HepG2 (cell line): ENCODE data around the gene ADAT3. TPM values are rescaled to one million over a fixed set of nuclear protein-coding genes. Genes with fewer than 3 reads are reported as not detected.

Experiments
- BORCS8-MEF2B ChIP-seq: sonication (generic); formaldehyde crosslinking; IDR thresholded peaks from 2 replicates; pipeline ENCODE4 v1.8.0; 2022; ENCODE audit warnings: mild to moderate bottlenecking, missing genetic modification reagents
- FOXC1 ChIP-seq: sonication (generic); formaldehyde crosslinking; IDR thresholded peaks from 2 replicates; pipeline ENCODE4 v1.8.0; 2022; ENCODE audit warnings: mild to moderate bottlenecking, missing genetic modification reagents, borderline replicate concordance
- PTBP1 ChIP-seq: fragments of 200-400 bp; formaldehyde crosslinking; IDR thresholded peaks from 2 replicates; pipeline ENCODE4 v1.6.1; 2018; ENCODE audit warnings: low read length, low read depth; ENCODE audit not compliant: poor library complexity, severe bottlenecking
- RXRB ChIP-seq: IDR thresholded peaks from 2 replicates; pipeline ENCODE4 v1.6.1; 2016; ENCODE audit warnings: borderline replicate concordance, missing genetic modification reagents, missing compliant biosample characterization
- SNRNP70 ChIP-seq: fragments of 200-400 bp; formaldehyde crosslinking; IDR thresholded peaks from 2 replicates; pipeline ENCODE4 v1.6.1; 2017; ENCODE audit warnings: mild to moderate bottlenecking, low read depth, low read length, moderate library complexity
- TBX2 ChIP-seq: sonication (generic); formaldehyde crosslinking; IDR thresholded peaks from 2 replicates; pipeline ENCODE4 v1.5.0; 2020; ENCODE audit warnings: missing genetic modification reagents, mild to moderate bottlenecking, borderline replicate concordance
- ZBTB38 ChIP-seq: sonication (generic); formaldehyde crosslinking; IDR thresholded peaks from 2 replicates; pipeline ENCODE4 v1.5.1; 2020; ENCODE audit warnings: mild to moderate bottlenecking, missing genetic modification reagents
- ZNF225 ChIP-seq: sonication (generic); formaldehyde crosslinking; IDR thresholded peaks from 2 replicates; pipeline ENCODE4 v1.4.0; 2020; ENCODE audit warnings: mild to moderate bottlenecking, missing genetic modification reagents
- ZNF547 ChIP-seq: sonication (generic); formaldehyde crosslinking; IDR thresholded peaks from 2 replicates; pipeline ENCODE4 v1.5.1; 2020; ENCODE audit warnings: mild to moderate bottlenecking, missing genetic modification reagents
- ZNF883 ChIP-seq: sonication (generic); formaldehyde crosslinking; IDR thresholded peaks from 2 replicates; pipeline ENCODE4 v1.5.1; 2020; ENCODE audit warnings: mild to moderate bottlenecking, missing genetic modification reagents; ENCODE audit errors: not compliant biosample characterization
- polyA plus RNA-seq, 8 experiments: library from polyadenylated mRNA; depleted of rRNA in 3 of 8; stranded (reverse) in 7 of 8; unstranded in 1 of 8; fragments of >200 nt; fragmentation: Illumina TruSeq in 4 of 8; extraction: Trizol in 4 of 8; gene quantifications; 2 replicates each; pipeline versions ENCODE4 v1.2.1 to v1.2.3, GENCODE V29; 2011 to 2016; ENCODE audit warnings: low read depth in 4 of 8, missing spikeins in 1 of 8, mixed read lengths in 1 of 8; ENCODE audit not compliant: insufficient read depth in 1 of 8
- total RNA-seq, 5 experiments: library from RNA; depleted of rRNA; stranded (reverse); fragments of >200 nt; fragmentation: Illumina TruSeq; extraction: Trizol; gene quantifications; 2 replicates each; pipeline ENCODE4 v1.2.3, GENCODE V29; 2016; ENCODE audit warnings: low read depth in 1 of 5
- TF ChIP-seq, protein P1 (sequence below), 2 experiments: fragments of 450-650 bp in 1 of 2; sonication (generic) in 1 of 2; formaldehyde crosslinking in 1 of 2; IDR thresholded peaks; 2 replicates each; pipeline versions ENCODE4 v1.6.1 to v1.8.0; 2016 to 2022; ENCODE audit warnings: antibody characterized with exemption in 1 of 2, mild to moderate bottlenecking in 1 of 2, missing genetic modification reagents in 1 of 2
- TF ChIP-seq, protein P2 (sequence below): sonication (generic); formaldehyde crosslinking; conservative IDR thresholded peaks from 2 replicates; pipeline ENCODE4 v1.8.0; 2022; ENCODE audit warnings: low read depth, missing genetic modification reagents
- TF ChIP-seq, protein P3 (sequence below): IDR thresholded peaks from 2 replicates; pipeline ENCODE4 v1.6.1; 2016; ENCODE audit warnings: missing compliant biosample characterization, missing genetic modification reagents, borderline replicate concordance
- TF ChIP-seq, protein P4 (sequence below): sonication (generic); formaldehyde crosslinking; IDR thresholded peaks from 2 replicates; pipeline ENCODE4 v1.8.1; 2023; ENCODE audit warnings: mild to moderate bottlenecking, missing genetic modification reagents

ADAT3 gene
- total and polyA plus RNA-seq, 2 of the 13 experiments (the other 11 are each of a cell fraction or from before 2014, with no cell fraction given), result 0.95 to 3.5 TPM

DNA sequence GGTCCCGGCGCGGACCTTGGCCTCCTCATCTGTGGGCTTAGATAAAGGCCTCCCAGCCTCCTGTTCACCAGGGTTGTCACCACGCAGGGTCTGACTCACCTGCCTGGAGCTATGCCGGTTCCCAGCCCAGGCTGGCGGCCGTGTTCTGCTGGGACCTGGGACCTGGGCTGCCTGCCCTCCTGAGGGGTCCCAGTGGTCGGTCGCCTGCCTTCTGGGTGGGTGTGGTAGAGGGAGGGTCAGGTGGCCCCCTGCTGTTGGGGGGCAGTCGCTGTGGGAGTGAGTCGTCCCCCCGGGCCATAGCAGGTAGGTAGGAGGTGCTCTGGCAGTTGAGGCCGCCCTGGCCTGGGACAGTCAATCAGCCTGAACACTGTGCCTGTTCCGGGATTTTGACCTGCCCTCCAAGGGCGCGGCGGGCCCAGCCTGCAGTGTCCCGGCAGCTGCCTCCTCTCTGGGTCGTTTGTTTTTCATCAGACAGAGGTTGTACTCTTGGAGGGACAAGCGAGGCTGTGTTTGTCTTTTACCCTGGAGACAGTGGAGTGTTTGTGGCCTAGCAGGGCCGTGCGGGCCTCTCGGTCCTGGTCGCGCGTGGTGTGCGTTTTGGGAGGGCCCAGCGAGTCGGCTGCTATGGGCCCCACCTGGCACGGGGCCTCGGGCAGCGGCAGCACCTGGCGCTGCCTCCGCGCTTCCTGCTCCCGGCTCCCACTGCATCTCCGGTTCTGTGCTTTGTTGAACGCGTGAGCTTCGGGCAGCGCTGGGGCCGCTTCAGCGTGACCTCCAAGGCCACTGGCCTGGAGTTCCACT is 2.6 kb downstream of the ADAT3 start (continued):
- TF ChIP-seq, protein P1, sequence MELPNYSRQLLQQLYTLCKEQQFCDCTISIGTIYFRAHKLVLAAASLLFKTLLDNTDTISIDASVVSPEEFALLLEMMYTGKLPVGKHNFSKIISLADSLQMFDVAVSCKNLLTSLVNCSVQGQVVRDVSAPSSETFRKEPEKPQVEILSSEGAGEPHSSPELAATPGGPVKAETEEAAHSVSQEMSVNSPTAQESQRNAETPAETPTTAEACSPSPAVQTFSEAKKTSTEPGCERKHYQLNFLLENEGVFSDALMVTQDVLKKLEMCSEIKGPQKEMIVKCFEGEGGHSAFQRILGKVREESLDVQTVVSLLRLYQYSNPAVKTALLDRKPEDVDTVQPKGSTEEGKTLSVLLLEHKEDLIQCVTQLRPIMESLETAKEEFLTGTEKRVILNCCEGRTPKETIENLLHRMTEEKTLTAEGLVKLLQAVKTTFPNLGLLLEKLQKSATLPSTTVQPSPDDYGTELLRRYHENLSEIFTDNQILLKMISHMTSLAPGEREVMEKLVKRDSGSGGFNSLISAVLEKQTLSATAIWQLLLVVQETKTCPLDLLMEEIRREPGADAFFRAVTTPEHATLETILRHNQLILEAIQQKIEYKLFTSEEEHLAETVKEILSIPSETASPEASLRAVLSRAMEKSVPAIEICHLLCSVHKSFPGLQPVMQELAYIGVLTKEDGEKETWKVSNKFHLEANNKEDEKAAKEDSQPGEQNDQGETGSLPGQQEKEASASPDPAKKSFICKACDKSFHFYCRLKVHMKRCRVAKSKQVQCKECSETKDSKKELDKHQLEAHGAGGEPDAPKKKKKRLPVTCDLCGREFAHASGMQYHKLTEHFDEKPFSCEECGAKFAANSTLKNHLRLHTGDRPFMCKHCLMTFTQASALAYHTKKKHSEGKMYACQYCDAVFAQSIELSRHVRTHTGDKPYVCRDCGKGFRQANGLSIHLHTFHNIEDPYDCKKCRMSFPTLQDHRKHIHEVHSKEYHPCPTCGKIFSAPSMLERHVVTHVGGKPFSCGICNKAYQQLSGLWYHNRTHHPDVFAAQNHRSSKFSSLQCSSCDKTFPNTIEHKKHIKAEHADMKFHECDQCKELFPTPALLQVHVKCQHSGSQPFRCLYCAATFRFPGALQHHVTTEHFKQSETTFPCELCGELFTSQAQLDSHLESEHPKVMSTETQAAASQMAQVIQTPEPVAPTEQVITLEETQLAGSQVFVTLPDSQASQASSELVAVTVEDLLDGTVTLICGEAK (IDR thresholded peaks at IDR 0.05), result no peak
- TF ChIP-seq, protein P1 (CRISPR knock-in tag; IDR thresholded peaks at IDR 0.05), result 0 out of 2 replicates have a peak, but pooled peaks have one; percentile 26
- TF ChIP-seq, protein P2, sequence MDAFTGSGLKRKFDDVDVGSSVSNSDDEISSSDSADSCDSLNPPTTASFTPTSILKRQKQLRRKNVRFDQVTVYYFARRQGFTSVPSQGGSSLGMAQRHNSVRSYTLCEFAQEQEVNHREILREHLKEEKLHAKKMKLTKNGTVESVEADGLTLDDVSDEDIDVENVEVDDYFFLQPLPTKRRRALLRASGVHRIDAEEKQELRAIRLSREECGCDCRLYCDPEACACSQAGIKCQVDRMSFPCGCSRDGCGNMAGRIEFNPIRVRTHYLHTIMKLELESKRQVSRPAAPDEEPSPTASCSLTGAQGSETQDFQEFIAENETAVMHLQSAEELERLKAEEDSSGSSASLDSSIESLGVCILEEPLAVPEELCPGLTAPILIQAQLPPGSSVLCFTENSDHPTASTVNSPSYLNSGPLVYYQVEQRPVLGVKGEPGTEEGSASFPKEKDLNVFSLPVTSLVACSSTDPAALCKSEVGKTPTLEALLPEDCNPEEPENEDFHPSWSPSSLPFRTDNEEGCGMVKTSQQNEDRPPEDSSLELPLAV (CRISPR knock-in tag), result no peak
- TF ChIP-seq ZNF883 (peak; percentile 31), ZNF547 (CRISPR knock-in tag) (0 out of 2 replicates have a peak, but pooled peaks have one; percentile 19), TBX2 (peak; percentile 41; the same call in 1 of the 2 replicates), ZNF225 (CRISPR knock-in tag) (0 out of 2 replicates have a peak, but pooled peaks have one; percentile 15), SNRNP70 (no peak), ZBTB38 (CRISPR knock-in tag) (peak; percentile 86), RXRB (CRISPR knock-in tag) (peak; percentile 11; the same call in 1 of the 2 replicates), FOXC1 (CRISPR knock-in tag) (0 out of 2 replicates have a peak, but pooled peaks have one; percentile 78), PTBP1 (no peak), BORCS8-MEF2B (CRISPR knock-in tag) (no peak)
- TF ChIP-seq, protein P3, sequence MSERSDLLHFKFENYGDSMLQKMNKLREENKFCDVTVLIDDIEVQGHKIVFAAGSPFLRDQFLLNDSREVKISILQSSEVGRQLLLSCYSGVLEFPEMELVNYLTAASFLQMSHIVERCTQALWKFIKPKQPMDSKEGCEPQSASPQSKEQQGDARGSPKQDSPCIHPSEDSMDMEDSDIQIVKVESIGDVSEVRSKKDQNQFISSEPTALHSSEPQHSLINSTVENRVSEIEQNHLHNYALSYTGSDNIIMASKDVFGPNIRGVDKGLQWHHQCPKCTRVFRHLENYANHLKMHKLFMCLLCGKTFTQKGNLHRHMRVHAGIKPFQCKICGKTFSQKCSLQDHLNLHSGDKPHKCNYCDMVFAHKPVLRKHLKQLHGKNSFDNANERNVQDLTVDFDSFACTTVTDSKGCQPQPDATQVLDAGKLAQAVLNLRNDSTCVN (CRISPR knock-in tag), result no peak
- TF ChIP-seq, protein P4, sequence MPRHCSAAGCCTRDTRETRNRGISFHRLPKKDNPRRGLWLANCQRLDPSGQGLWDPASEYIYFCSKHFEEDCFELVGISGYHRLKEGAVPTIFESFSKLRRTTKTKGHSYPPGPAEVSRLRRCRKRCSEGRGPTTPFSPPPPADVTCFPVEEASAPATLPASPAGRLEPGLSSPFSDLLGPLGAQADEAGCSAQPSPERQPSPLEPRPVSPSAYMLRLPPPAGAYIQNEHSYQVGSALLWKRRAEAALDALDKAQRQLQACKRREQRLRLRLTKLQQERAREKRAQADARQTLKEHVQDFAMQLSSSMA (CRISPR knock-in tag), result no peak
